ENCODE data around the gene BEND6. TPM values are rescaled to one million over a fixed set of nuclear protein-coding genes. Genes with fewer than 3 reads are reported as not detected.

Gene BEND6
- total RNA-seq, 1 donor from 2014 or later: 0.38 TPM

GRCh38 chr6:56958481-56958880 is 3.6 kb downstream of the BEND6 start:
- Histone ChIP-seq H3K27me3 (ENCODE audit: low read depth) (peaks cover 14% of the 10 kb centered on the region), H3K36me3 (no peaks in the 10 kb centered on the region), H3K9me3 (replicated peaks) (no peaks in the 10 kb centered on the region), H3K4me1 (peaks cover 22% of the 10 kb centered on the region), H3K4me3 (no peak overlapping the region), H3K27ac (replicated peaks) (no peak overlapping the region)
- no peak for TF ChIP-seq CTCF (IDR thresholded peaks at IDR 0.05; ENCODE audit: borderline replicate concordance)
- intact Hi-C loops (cut with micrococcal nuclease): no loop called here
- no peak for DNase-seq

- DNase-seq: no peak
- Histone ChIP-seq H3K27ac (replicated peaks) (no peak overlapping the region), H3K9me3 (replicated peaks) (no peaks in the 10 kb centered on the region), H3K4me1 (peaks cover 16% of the 10 kb centered on the region), H3K27me3 (ENCODE audit: low read depth) (peaks cover 8% of the 10 kb centered on the region), H3K36me3 (no peaks in the 10 kb centered on the region), H3K4me3 (no peak overlapping the region)
- no peak for TF ChIP-seq CTCF (IDR thresholded peaks at IDR 0.05; ENCODE audit: borderline replicate concordance)
- intact Hi-C loops (cut with micrococcal nuclease): no loop called here
Observed at GRCh38 chr6:56959094-56959493, 4.2 kb downstream of the BEND6 start.

GRCh38 chr6:56959938-56960337 is 5.0 kb downstream of the BEND6 start:
- TF ChIP-seq CTCF (IDR thresholded peaks at IDR 0.05; ENCODE audit: borderline replicate concordance): no peak
- Histone ChIP-seq H3K36me3 (no peaks in the 10 kb centered on the region), H3K4me1 (peaks cover 13% of the 10 kb centered on the region), H3K4me3 (no peak overlapping the region), H3K27ac (replicated peaks) (no peak overlapping the region), H3K27me3 (ENCODE audit: low read depth) (peaks cover 4% of the 10 kb centered on the region), H3K9me3 (replicated peaks) (no peaks in the 10 kb centered on the region)
- no peak for DNase-seq
- intact Hi-C loops (cut with micrococcal nuclease): no loop called here

GRCh38 chr6:56961151-56961550 is 6.2 kb downstream of the BEND6 start:
- no peak for DNase-seq
- peaks cover 4% of the 10 kb centered on the region for H3K27me3 ChIP-seq (ENCODE audit: low read depth)
- H3K27ac ChIP-seq (replicated peaks): no peak overlapping the region
- no peaks in the 10 kb centered on the region for H3K36me3 ChIP-seq
- H3K4me1 ChIP-seq: peaks cover under 1% of the 10 kb centered on the region
- no peaks in the 10 kb centered on the region for H3K9me3 ChIP-seq (replicated peaks)
- no peak overlapping the region for H3K4me3 ChIP-seq
- intact Hi-C loops (cut with micrococcal nuclease): no loop called here
- TF ChIP-seq CTCF (IDR thresholded peaks at IDR 0.05; ENCODE audit: borderline replicate concordance): no peak

- H3K27ac ChIP-seq (replicated peaks): no peak overlapping the region
- H3K4me3 ChIP-seq: no peak overlapping the region
- no peaks in the 10 kb centered on the region for H3K36me3 ChIP-seq
- no peak for DNase-seq
- H3K27me3 ChIP-seq (ENCODE audit: low read depth): peaks cover 4% of the 10 kb centered on the region
- H3K9me3 ChIP-seq (replicated peaks): no peaks in the 10 kb centered on the region
- no peaks in the 10 kb centered on the region for H3K4me1 ChIP-seq
- no peak for TF ChIP-seq CTCF (IDR thresholded peaks at IDR 0.05; ENCODE audit: borderline replicate concordance)
- intact Hi-C loops (cut with micrococcal nuclease): no loop called here
Observed at GRCh38 chr6:56962441-56962840, 7.5 kb downstream of the BEND6 start.

GRCh38 chr6:56963043-56963442 is 8.1 kb downstream of the BEND6 start:
- H3K27me3 ChIP-seq (ENCODE audit: low read depth): peaks cover 1% of the 10 kb centered on the region
- intact Hi-C loops (cut with micrococcal nuclease): no loop called here
- no peaks in the 10 kb centered on the region for H3K4me1 ChIP-seq
- TF ChIP-seq CTCF (IDR thresholded peaks at IDR 0.05; ENCODE audit: borderline replicate concordance): no peak
- no peak overlapping the region for H3K27ac ChIP-seq (replicated peaks)
- no peaks in the 10 kb centered on the region for H3K36me3 ChIP-seq
- H3K4me3 ChIP-seq: no peak overlapping the region
- DNase-seq: no peak
- no peaks in the 10 kb centered on the region for H3K9me3 ChIP-seq (replicated peaks)
